PFSK-1 (cell line): ENCODE results near the gene DMAC2L.

Source experiments
- POLR2AphosphoS5 ChIP-seq: IDR thresholded peaks from 2 replicates; pipeline ENCODE4 v1.6.1; 2012; ENCODE audit warnings: low read depth, mild to moderate bottlenecking, control low read depth, low read length, moderate library complexity
- REST ChIP-seq, 2 experiments: IDR thresholded peaks; 2 replicates each; pipeline versions ENCODE4 v1.6.1 to v1.8.0; 2011 to 2012; ENCODE audit warnings: low read depth in 2 of 2, low read length in 2 of 2, control low read depth in 1 of 2, inconsistent platforms in 1 of 2, mild to moderate bottlenecking in 1 of 2, moderate library complexity in 1 of 2; ENCODE audit not compliant: insufficient read depth in 1 of 2

- TF ChIP-seq POLR2AphosphoS5 = no peak
- TF ChIP-seq REST (IDR thresholded peaks at IDR 0.05; ENCODE audit: insufficient read depth in 1 of 2, low read depth in 2 of 2, low read length in 2 of 2) = no peak
These were observed 48.8 kb upstream of the DMAC2L start for GRCh38 chr14:50263321-50263720.
